Skeletal muscle satellite cell (primary cell): Measurements from ENCODE around the gene L3MBTL1.

ENCODE experiments used
- H3K27me3 ChIP-seq: 2 replicates; pipeline ENCODE4 v1.7.0; 2013; ENCODE audit warnings: low read length; ENCODE audit not compliant: control insufficient read depth, insufficient read depth
- H3K36me3 ChIP-seq: 2 replicates; pipeline ENCODE4 v1.7.0; 2013; ENCODE audit warnings: mild to moderate bottlenecking, control low read depth, low read length; ENCODE audit not compliant: insufficient read depth
- H3K4me1 ChIP-seq: 2 replicates; pipeline ENCODE4 v1.7.0; 2013; ENCODE audit warnings: low read length; ENCODE audit not compliant: control insufficient read depth, insufficient read depth
- H3K4me2 ChIP-seq: 2 replicates; pipeline ENCODE4 v1.7.0; 2013; ENCODE audit warnings: mild to moderate bottlenecking, low read length
- H3K4me3 ChIP-seq: 2 replicates; pipeline ENCODE4 v1.7.0; 2013; ENCODE audit warnings: low read length
- H3K9ac ChIP-seq: 2 replicates; pipeline ENCODE4 v1.7.0; 2013; ENCODE audit warnings: mild to moderate bottlenecking, low read depth, low read length, moderate library complexity
- H3K9me3 ChIP-seq: replicated peaks from 2 replicates; pipeline ENCODE4 v1.7.0; 2013; ENCODE audit warnings: mild to moderate bottlenecking, control low read depth, low read length

L3MBTL1 gene

DNA sequence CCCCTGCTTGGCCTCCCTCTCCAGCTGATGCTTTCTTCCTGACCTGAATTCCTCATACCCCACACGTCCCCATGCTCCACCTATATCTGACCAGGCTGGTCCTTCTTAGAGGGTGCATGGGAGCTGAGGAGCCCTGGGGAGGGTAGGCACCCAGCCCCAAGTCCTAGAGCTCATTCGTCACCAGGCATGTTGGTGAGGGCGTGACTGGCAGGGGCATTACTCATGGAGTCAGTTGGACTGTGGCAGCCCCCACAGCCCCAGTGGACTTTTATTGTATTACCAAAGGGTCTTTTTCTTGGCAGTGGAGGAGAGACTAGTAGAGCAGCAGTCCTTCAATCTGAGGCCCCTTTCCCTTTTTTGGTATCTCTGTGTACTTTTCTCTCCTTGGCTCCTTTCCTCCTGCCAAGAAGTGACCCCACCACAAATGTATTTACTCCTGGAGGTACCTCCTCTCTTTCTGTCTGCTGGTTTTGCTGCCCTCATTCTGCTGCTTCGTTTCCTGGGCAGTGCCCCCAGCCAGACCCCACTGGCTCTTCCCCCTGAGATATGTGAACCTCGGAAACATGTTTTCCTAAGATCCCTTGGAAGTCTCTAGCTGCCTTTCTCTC, 40.9 kb downstream of the L3MBTL1 start:
- no peaks in the 10 kb centered on the region for H3K4me1 ChIP-seq
- no peaks in the 10 kb centered on the region for H3K27me3 ChIP-seq
- no peak overlapping the region for H3K4me3 ChIP-seq
- H3K36me3 ChIP-seq = no peaks in the 10 kb centered on the region
- no peaks in the 10 kb centered on the region for H3K9me3 ChIP-seq
- H3K4me2 ChIP-seq = no peak overlapping the region
- no peak overlapping the region for H3K9ac ChIP-seq

- H3K4me2 ChIP-seq = no peak overlapping the region
- H3K27me3 ChIP-seq = no peaks in the 10 kb centered on the region
- no peak overlapping the region for H3K9ac ChIP-seq
- no peaks in the 10 kb centered on the region for H3K4me1 ChIP-seq
- no peaks in the 10 kb centered on the region for H3K36me3 ChIP-seq
- H3K9me3 ChIP-seq = no peaks in the 10 kb centered on the region
- no peak overlapping the region for H3K4me3 ChIP-seq
Observed at GRCh38 chr20:43549416-43550065, 42.0 kb downstream of the L3MBTL1 start.

- no peaks in the 10 kb centered on the region for H3K36me3 ChIP-seq
- no peak overlapping the region for H3K4me2 ChIP-seq
- no peak overlapping the region for H3K9ac ChIP-seq
- no peaks in the 10 kb centered on the region for H3K4me1 ChIP-seq
- H3K9me3 ChIP-seq = no peaks in the 10 kb centered on the region
- no peaks in the 10 kb centered on the region for H3K27me3 ChIP-seq
- H3K4me3 ChIP-seq = no peak overlapping the region
Observed at GRCh38 chr20:43550456-43550855, 43.0 kb downstream of the L3MBTL1 start.

GRCh38 chr20:43554369-43554768, 46.9 kb downstream of the L3MBTL1 start:
- Histone ChIP-seq H3K9ac (no peak overlapping the region), H3K36me3 (no peaks in the 10 kb centered on the region), H3K27me3 (no peaks in the 10 kb centered on the region), H3K4me3 (no peak overlapping the region), H3K4me1 (peaks cover 3% of the 10 kb centered on the region), H3K4me2 (no peak overlapping the region), H3K9me3 (no peaks in the 10 kb centered on the region)

DNA sequence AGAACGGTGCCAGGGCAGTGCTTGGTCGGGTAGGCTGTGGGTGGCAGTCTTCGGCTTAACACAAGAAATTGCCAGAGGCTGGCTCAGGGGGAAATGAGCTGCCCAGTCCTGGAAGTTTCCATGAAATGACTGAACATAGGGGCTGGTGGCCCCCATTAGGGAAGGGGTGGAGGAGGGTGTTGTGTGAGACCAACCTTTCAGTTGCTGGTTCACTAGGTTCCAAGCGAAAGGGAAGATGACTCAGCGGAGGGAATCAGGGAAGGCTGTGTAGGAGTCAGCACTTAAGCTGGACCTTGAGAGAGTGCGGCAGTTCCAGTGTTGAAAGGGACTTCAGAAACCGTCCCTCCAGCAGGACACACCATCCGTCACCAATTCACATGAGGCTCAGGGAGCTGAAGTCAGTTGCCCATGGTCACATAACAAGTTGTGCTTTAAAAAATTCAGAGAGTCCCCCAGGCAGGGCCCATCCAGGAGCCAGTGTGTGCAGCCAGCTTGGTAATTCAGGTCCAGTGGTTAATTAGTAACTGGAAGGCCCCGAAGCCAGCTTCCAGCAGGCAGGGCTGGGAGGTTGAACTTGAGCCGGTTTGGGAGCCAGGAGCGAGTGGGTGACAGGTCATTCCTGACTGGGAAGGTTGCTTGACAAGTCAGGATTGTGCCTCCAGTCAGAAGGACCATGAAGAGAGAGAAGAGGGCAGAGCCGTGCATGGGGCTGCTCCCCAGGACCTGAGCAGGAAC, 51.1 kb downstream of the L3MBTL1 start, which contains the start of gene SGK2:
SGK2 (plus strand) TSS at position 616 of the 735 bp plus-strand sequence. CDS start 7,469 bp downstream, outside the sequence.
- Histone ChIP-seq H3K4me2 (no peak within 1 kb of the TSS), H3K27me3 (peaks cover 4% of the 10 kb centered on the region), H3K9ac (no peak within 1 kb of the TSS), H3K4me1 (peaks cover 3% of the 10 kb centered on the region), H3K36me3 (no peaks in the 10 kb centered on the region), H3K9me3 (no peaks in the 10 kb centered on the region), H3K4me3 (no peak within 1 kb of the TSS)

GRCh38 chr20:43559147-43559987, 51.9 kb downstream of the L3MBTL1 start:
- H3K36me3 ChIP-seq = no peaks in the 10 kb centered on the region
- H3K4me1 ChIP-seq = peaks cover 3% of the 10 kb centered on the region
- H3K4me3 ChIP-seq = no peak overlapping the region
- no peaks in the 10 kb centered on the region for H3K9me3 ChIP-seq
- no peak overlapping the region for H3K4me2 ChIP-seq
- no peak overlapping the region for H3K9ac ChIP-seq
- H3K27me3 ChIP-seq = peaks cover 4% of the 10 kb centered on the region

- Histone ChIP-seq H3K9ac (no peak overlapping the region), H3K27me3 (peaks cover 4% of the 10 kb centered on the region), H3K4me1 (peaks cover 3% of the 10 kb centered on the region), H3K9me3 (no peaks in the 10 kb centered on the region), H3K36me3 (no peaks in the 10 kb centered on the region), H3K4me2 (no peak overlapping the region), H3K4me3 (no peak overlapping the region)
Observed at GRCh38 chr20:43560974-43561373, 53.5 kb downstream of the L3MBTL1 start.

DNA sequence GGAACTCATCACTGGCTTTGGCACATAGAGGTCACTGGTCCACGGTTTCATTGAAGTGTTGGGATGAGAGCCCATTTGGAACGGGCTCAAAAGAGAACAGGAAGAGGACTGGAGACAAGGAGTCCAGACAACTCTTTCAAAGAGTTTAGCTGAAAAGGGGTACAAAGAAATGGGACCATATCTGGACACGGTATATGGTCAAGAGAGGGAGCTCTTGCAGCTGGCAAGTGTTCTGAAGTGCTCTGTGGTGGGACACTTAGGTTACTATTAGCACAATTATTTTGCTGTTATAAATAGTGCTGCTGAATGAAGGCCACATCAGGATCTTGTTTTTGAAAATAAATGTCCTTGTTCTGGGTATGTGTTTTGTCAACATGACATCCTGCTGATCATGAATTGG, 55.9 kb downstream of the L3MBTL1 start:
- peaks cover 4% of the 10 kb centered on the region for H3K27me3 ChIP-seq
- no peaks in the 10 kb centered on the region for H3K36me3 ChIP-seq
- no peaks in the 10 kb centered on the region for H3K9me3 ChIP-seq
- H3K9ac ChIP-seq = no peak overlapping the region
- H3K4me2 ChIP-seq = no peak overlapping the region
- peaks cover 3% of the 10 kb centered on the region for H3K4me1 ChIP-seq
- no peak overlapping the region for H3K4me3 ChIP-seq

- Histone ChIP-seq H3K9ac (no peak overlapping the region), H3K4me3 (no peak overlapping the region), H3K4me2 (no peak overlapping the region), H3K27me3 (peaks cover 4% of the 10 kb centered on the region), H3K9me3 (no peaks in the 10 kb centered on the region), H3K36me3 (no peaks in the 10 kb centered on the region), H3K4me1 (no peaks in the 10 kb centered on the region)
Observed at GRCh38 chr20:43563991-43564390, 56.5 kb downstream of the L3MBTL1 start.

DNA sequence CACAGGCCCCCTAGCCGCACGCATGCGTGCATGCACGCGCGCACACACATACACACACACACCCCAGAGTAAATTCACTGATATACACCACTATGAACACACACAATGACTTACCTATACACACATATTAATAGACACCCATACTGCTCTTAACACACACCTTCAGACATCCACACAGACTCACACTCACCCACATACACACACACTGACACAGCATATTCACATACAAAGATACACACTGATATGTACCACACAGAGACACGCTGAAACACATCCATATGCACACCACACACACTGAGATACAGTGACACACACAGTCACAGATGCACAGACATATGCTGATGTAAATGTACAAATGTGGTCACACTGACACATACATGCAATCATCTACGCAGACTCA, 57.0 kb downstream of the L3MBTL1 start:
- Histone ChIP-seq H3K9me3 (no peaks in the 10 kb centered on the region), H3K36me3 (no peaks in the 10 kb centered on the region), H3K9ac (no peak overlapping the region), H3K4me2 (no peak overlapping the region), H3K27me3 (peaks cover 4% of the 10 kb centered on the region), H3K4me1 (no peaks in the 10 kb centered on the region), H3K4me3 (no peak overlapping the region)
